Stromal cell of bone marrow (primary cell): ENCODE measurements around the gene SHANK2.

Experiments used
- DNase-seq: peaks from one replicate; pipeline ENCODE4 v3.0.0-alpha.2; 2012; ENCODE audit warnings: low read depth

Gene SHANK2

DNA sequence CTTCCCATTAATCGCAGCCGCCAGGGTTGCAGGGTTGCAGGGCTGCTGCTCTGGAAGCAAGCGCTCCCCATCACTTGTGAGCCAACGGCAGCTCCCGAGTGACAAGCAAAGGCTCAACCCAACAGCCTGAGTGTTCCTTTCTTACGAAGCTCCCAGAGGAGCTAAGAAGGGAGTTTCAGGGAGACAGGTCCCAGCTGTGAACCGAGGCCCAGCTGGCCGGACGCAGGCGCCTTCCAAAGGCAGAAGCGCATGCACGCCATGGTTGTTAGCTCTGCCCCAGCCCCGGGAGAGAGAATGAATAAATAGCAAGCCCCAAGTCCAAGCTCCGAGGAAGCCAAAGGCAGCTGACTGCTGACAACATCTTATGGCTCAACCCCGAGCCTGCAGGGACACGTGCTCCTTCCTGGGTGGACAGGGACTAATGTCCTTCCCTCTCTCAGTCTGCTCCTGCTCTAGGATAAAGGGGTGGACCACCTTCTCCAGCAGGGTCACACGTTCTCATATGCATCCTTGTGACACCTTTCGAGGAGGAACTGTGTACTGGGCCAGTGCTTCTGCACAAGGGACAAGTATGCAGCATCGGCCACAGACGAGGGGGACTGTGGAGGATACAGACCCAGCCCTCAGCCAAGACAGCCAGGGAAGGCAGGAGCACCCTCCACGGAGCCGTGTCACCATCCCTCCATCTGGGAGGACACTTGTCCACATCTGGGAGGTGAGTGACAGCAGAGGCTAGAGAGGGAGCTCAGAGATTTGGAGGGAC lies 29.9 kb downstream of the SHANK2 start:
- no peak for DNase-seq

DNA sequence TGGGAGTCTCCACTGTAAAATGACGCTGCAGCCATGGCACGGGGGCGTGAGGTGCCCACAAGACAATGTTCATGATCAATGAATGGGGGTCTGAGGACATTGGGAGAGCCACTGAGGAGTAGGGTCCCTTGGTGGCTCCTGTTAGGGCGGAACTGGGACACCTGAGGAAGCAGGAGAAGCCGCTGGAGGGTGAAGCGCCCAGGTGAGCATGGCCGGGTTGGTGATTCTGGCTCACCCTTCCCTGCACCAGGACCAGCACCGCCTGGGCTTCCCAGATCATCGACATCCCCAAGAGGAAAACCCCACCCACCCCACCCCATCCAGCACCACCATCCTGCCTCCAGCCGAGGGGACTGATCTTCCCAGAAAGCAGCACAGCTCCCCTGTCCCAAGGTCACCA lies 30.6 kb downstream of the SHANK2 start:
- no peak for DNase-seq

DNA sequence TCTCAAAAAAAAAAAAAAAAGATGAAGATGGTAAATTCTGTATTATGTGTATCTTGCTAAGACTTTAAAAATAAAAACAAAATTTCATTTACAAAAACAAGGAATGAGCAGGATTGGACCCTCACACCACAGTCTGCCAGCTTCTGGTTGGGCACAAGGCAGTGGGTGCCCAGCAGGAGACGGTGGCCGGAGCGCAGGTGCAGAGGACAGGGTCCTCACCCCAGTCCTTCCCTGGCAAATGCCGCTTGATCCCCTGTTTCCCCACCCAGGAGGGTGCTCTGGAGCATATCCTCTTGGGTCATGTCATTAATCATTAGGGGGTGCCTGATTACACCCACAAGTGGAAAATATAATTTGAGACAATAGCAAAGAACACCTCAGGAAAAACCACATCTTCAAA lies 31.2 kb downstream of the SHANK2 start:
- DNase-seq = no peak

DNA sequence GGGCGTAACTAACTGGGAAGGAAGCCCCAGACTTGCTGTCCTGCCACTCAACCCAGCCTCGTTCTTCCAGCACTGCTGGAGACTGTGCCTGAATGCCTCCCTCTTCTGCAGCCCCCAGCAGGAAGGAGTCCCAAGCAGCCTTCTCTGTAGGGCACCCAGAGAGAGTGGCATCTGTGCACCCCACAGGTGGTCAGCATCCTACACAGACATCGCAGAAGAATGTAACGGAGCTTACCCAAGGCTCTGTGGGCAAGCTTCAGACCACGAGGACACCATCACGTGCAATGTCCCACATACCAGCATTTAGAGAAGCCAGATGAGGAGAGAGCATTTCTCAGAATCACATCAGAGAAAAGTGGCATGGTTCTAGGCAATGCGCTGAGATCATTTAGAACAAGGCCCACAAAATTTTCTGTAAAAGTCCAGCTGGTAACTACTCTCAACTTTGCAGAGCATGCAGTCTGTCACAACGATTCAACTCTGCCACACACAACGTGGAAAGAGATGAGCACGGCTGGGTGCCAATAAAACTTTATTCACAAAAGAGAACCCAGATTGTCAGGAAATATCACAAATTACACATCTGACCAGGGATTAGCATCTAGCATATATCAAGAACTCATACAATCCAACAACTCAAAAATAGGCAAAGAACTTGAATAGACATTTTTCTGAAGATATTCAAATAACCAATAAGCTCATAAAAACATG lies 33.4 kb downstream of the SHANK2 start:
- no peak for DNase-seq

DNA sequence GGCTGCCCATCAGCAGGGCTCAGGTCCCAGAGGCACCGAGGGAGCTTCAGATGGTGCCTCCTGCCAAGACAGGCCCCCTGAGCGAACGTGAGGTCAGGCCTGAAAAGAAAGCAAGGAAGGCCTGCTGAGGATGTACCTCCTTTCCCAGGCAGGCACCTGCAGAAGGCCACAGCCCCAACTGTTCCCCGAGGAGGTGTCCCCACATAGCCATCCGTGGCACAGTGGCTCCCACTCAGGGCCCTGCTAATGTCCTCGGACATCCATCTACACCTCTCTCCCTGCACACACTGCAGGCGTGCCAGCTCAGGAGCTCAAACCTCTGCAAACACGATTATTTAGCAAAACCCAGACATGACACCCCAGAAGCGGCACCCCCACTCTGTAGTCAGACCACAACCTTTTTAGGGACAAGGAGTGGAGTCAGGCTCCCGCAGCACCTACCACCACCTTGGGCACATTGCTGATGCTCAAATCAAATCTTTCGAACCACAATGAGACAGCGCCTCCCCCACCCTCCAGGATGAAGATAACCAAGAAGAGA lies 36.9 kb downstream of the SHANK2 start:
- no peak for DNase-seq

DNA sequence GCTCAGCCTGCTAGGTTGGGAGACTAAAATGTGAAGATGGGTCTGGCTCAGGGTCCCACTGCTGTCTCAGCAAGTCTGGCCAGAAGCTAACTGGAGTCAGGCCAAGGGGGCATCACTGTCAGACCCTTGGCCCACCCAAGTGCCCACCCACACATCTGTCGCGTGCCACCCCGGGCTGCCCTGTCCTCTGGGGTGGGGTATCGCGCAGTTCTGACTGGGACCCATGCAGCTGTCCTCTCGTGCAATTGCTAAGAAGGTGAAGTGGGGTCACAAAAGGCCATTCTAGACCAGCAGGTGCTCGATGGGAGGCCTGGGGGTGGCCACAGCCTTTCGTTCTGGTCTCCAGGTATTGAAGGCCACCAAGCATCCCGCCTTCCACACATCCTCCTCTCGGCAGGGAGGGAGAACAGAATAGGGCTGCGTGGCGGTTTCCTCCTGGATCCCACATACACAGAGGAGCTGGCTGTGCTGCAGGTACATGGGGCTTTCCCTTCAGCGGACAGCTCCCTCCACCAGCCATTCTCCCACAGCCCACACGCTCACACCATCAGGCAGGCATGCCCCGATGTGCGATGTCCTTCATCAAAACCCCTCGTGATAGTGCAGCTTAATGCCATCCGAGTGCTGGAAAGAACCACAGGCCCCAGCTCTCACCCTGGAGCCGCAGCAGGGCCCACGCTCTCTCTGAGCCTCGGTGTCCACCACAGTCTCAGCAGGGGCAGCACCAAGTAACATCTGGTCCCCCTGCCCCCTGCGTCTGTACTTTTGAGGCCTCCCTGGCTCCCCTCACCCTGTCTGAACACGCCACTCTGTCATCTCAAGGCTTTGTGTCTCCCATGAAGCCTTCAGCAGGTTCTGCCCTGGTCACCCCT lies 37.6 kb downstream of the SHANK2 start:
- DNase-seq = no peak

DNA sequence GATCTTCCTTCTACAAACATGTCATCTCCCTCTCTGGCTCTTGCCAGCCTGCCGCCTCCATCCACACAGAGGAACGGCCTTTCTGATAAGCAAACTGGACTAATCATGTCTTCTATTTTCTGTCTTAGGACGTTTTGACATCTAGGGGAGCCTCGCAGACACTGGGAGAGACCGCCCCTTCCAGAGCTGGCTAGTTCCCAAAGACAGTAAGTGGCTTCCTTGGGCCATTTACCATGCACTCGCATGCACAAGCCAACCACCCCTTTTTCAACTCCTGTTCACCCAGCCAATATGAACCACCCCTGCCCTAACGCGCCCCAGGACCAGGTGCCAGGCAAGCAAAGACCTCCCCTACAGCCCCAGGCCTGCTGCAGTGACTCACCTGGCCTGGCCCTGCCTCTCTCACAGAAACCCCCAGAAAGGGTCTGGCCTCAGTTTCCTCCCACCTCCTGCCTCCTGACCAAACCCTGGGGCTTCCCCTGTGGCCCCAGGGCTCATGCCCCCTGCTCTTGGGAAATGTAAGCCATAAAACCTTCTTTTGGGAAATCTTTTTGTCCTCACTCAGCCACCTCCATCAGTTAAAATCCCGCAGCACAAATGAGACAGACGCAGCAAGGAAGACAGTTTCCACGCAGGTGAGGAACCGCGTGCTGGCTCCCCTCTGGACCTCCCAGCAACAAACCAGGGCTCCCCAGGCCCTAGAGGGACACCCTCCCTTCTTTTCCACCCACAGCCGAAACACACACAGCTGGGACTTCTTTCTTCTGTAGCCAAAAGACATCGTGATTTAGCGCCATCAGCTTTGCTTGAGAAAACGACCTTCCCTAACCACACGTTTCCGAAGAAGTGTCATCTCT lies 38.5 kb downstream of the SHANK2 start:
- DNase-seq = no peak

DNA sequence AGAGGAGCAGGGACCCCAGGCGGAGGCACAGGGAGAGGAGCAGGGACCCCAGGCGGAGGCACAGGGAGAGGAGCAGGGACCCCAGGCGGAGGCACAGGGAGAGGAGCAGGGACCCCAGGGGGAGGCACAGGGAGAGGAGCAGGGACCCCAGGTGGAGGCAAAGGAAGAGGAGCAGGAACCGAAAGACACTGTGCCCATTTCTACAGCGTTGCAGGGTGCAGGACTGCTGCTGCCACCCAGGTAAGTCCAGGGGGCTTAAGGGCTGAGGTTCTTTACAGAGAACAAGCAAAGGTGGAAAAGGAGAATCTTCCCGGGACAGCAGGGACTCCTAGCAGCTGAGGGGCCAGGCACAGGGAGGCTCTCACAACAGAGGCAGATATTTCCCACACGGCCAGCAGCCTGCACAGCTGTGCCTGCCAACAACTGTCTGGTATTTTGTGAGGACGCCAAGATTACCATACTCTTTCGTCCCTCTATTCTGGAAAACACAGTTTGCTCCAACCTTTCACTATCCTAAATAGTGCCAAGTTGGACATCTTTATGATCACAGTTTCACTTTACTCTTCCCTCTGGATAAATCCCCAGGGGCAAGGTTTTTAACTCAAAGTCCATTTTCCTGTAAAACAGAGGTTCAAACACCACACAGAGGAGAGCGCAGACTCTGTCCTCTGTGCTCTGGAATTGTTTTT lies 39.4 kb downstream of the SHANK2 start:
- no peak for DNase-seq

DNA sequence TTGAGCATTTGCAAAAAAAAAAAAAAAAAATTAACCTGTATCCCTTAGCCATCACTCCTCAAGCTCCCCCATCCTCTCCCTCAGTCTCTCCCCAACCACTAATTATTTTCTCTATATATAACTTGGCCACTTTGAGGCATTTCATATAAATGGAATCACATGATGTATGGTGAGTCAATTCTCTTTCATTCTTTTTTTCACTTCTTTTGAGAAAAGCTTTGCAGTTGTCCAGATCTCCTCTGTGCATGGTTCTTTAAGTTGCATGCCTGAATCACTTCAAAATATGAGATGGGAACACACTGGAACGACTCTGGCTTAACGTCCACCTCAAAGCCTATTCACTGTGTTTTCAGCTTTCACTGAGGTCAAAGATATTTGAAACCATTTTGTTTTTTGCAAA lies 40.7 kb downstream of the SHANK2 start:
- DNase-seq = no peak

DNA sequence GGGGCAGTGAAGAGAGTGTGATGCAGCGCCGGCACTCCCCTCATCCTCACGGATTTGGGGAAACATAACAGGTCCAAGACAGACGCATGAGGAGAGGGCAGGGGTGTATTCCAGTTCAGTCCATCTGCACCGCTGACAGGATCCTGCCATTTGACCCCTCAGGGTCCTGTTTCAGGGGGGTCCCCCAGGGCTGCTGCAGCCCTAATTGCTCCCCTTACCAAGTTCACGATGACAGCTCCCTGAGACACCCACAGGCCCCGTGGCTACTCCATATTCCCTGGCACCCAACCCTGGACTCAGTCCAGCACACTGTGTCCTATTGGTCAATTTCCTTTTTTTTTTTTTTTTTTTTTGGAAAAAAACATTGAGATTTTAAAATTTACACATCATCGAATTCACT lies 41.5 kb downstream of the SHANK2 start:
- DNase-seq = no peak

DNA sequence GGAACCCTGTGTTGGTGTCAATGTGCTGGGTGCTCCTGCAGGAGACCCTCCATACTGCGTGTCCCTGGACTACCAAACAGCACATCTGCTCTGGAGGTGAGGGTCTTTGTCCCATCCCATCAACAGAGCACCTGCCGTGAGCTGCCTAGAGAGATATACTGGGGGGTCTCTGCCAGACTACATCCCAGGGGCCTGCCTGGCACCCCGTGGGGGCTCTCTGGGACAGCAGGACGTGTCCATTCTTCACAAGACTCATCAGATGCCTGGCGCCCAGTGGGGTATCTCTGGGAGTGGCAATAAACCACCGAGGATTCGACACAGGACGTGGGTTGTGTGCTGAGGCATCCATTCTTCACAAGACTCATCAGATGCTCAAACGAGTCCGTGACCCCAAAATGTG lies 42.7 kb downstream of the SHANK2 start:
- DNase-seq = no peak

DNA sequence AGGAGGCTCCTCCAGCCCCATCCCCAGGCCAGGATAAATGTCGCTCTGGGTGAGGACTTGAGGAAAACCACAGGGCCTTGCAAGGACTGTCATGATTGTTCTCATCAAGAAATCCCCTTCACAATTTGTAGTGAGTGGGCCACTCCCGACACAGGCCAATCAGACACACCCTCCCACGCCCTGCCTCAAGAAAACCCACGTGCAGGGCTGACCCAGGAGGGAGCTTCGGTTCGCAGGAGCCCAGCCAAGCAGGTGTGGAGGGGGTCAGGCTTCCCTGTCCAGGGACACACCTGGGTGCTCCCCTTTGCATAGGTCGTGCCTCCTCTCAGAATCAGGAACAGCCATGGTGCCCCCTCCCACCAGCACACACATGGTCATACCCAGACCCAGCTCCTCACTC lies 43.2 kb downstream of the SHANK2 start:
- no peak for DNase-seq

DNA sequence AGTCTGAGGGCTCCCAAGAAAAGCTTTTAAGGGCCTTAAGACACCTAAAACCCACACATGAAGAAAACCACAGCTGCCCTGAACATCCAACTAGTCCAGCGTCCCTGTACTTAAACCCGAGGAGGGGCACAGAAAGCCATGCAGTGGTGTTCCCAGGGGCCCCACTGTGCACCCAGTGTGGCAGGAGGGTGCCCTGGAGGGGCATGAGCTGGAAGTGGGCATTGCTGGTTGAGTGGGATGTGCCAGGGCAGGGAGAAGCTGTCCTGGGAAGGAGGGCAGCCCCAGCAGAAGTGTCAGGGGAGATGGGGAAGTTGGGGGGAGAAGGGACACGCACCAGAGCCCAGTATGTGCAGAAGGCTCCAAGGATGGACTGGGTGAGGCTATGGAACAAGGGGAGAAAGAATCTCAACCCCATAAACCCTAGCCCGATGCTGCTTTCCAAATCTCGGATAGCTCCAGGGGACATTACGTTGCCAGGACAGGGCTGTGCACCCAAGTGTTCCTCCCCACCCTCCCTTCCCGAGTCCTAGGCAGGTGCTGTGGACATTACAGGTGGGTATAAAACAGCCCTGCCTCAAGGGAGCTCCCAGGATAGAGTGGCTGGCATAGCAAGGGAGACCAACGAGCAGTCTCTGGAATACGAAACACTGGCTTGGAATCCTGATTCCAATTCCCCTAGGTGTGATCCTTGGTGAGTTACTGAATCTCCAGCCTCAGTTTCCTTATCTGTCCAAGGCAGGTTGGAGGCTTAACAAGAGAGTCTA lies 44.2 kb downstream of the SHANK2 start:
- no peak for DNase-seq

DNA sequence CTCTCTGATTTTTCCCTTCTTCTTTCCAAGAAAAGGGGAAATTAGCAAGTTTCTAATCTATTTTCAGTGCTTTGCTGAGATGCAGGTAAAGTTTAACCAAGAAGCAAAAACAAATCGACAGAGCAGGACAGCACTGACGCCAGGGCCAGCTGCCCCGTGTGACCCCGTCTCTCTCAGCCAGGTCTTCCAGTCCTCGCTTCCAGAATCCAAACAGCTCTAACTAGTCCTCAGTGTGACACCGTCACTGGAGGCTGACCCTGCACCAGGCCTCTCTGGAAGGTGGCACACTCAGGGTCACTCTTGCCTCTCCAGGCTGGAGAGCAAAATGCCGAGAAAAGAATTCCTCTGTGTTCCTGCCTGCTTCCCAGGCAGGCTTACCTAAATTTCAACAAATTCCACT lies 44.8 kb downstream of the SHANK2 start:
- DNase-seq = no peak

DNA sequence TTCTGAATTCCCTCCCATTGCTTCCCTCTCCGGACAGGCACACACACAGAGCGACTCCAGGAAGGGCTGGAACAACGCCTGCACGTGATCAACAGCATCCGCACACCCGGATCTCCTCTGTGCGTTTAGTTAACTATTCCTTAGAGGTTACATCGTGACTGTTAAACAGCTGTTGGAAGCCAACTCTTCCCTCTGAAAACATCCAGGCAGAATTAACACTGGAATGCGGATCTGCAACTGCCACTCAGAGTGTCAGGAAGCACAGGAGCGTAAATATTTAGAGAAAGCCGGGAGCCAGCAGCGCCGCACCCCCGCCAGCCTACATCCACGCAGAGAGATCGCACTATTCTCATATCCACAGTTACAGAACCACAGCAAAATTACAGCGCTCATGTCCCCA lies 46.2 kb downstream of the SHANK2 start:
- no peak for DNase-seq

DNA sequence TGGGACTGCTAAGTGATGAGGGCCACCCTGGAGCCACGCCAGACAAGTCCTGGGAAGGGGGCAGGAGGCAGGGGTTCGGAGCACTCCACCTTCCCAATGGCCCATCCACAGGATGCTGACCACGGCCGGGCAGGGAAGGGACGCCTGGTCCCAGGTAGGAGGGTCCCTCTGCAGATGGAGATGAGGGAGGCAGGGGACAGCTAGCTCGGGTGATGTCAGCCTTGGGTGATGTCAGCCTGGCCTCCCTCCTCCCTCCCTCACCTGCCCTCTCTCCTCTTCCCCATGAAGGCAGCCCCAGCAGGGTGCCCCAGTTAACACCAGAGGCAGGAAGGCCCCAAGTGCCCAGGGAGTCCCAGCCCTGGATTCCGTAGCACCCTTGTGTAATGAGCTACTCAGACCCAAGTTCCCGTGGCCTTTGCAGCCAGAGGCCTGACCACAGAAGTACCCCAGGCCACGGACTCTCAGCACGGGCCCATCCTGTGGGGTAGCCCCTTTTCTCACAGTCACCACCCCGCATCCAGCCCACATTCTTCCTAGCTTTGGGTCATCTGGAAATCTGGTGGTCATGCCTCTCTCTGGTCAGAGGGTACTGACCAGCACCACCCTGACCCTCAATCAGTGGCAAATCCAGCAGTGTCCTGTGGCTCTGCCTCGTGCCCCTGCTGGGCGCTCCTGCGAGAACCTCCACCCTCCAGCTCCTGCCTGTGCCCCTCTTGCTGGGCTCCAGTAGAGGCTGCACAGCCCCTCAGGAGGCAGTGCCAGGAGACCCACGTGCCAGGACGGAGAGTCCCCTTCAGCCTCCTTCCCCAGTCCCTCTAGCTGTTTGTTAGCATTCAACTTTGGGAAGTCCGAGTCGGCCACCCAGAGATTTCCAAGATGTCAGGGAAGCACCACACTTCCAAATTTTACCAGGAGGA lies 47.4 kb downstream of the SHANK2 start:
- no peak for DNase-seq

DNA sequence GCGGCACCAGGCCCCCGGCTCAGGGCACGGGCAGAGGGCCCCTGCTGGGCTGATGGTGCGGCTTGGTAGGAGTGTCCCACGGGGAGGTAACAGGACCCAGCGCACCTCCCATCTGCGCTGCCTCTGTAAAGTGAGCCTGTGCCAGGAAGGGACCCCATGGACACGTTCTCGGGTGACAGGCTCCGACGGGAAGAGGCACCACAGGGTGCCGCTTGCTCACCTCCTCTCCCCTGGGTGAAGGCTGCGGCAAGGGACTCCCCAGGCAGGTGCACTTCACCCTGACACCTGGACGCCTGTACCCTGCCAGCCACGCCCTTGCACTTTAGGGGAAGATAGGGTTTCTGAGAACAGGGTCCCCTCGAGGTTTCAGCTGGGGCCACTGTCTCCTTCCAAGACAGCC lies 48.1 kb downstream of the SHANK2 start:
- no peak for DNase-seq

DNA sequence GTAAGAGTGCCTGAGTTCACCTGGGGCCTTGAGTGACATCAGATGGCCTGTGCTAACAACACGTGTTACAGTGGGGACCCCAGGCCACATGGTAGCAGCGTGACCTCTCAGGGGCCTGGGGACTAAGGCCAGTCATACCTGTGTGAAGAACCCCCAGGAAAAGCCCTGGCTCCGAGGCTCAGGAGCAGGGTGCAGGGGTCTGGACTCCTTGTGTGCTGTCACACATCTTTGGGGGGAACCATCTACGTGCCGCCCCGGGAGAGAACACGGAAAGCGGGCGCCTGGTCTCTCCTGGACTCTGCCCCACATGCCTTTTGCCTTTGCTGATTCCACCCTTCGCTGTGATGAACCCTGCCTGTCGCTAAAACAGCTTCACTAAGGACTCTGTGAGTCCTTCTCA lies 48.7 kb downstream of the SHANK2 start:
- DNase-seq = no peak

DNA sequence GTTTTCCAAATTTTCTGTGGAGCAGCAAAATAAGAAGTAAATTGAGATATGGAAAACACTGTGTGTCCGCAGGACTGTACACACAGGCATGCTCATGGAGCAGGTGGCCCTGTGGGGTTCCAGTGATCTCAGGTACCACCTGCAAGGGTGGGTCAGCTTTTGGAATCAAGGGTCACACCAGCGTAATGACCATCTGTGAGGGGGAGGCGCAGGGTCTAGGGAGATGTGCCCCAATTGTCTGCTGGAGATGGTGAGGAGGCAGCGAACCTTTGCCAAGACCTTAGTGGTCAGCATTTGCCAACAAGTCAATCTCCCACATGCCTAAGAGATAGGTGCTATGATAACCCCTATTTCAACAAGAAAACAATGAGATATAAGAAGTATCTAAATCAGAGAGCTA lies 49.4 kb downstream of the SHANK2 start:
- no peak for DNase-seq
